ENCODE data around the gene TRPM6.
A peak's percentile ranks its signal among the peaks of the same experiment; 100 is the strongest.

The TRPM6 gene

GRCh38 chr9:74773886-74774479 is 113.7 kb downstream of the TRPM6 start:
- DNase-seq (ENCODE audit: low spot score), result peak; percentile 75

GRCh38 chr9:74772121-74772520 is 115.6 kb downstream of the TRPM6 start:
- DNase-seq (ENCODE audit: low spot score), result no peak

- no peak for DNase-seq (ENCODE audit: low spot score)
Observed at GRCh38 chr9:74771672-74772071, 116.0 kb downstream of the TRPM6 start.

- DNase-seq (ENCODE audit: low spot score), result no peak
Observed at GRCh38 chr9:74771262-74771585, 116.5 kb downstream of the TRPM6 start.

GRCh38 chr9:74770508-74771261 is 117.0 kb downstream of the TRPM6 start:
- DNase-seq (ENCODE audit: low spot score), result peak; percentile 18

GRCh38 chr9:74765481-74765971 is 122.2 kb downstream of the TRPM6 start:
- DNase-seq (ENCODE audit: low spot score), result no peak

GRCh38 chr9:74762950-74763349 is 124.8 kb downstream of the TRPM6 start:
- DNase-seq (ENCODE audit: low spot score), result no peak

GRCh38 chr9:74760031-74760700 is 127.6 kb downstream of the TRPM6 start:
- DNase-seq (ENCODE audit: low spot score), result peak; percentile 95

- no peak for DNase-seq (ENCODE audit: low spot score)
Observed at GRCh38 chr9:74755999-74756398, 131.7 kb downstream of the TRPM6 start.

- peak; percentile 35 for DNase-seq (ENCODE audit: low spot score)
Observed at GRCh38 chr9:74755355-74755754, 132.4 kb downstream of the TRPM6 start.

- peak; percentile 57 for DNase-seq (ENCODE audit: low spot score)
Observed at GRCh38 chr9:74753650-74754049, 134.1 kb downstream of the TRPM6 start.

GRCh38 chr9:74748966-74749365 is 138.8 kb downstream of the TRPM6 start:
- DNase-seq (ENCODE audit: low spot score), result no peak

- DNase-seq (ENCODE audit: low spot score), result peak; percentile 42
Observed at GRCh38 chr9:74742792-74743730, 144.7 kb downstream of the TRPM6 start.

GRCh38 chr9:74742191-74742790 is 145.4 kb downstream of the TRPM6 start:
- DNase-seq (ENCODE audit: low spot score), result no peak

- no peak for DNase-seq (ENCODE audit: low spot score)
Observed at GRCh38 chr9:74736646-74737045, 151.1 kb downstream of the TRPM6 start.

- no peak for DNase-seq (ENCODE audit: low spot score)
Observed at GRCh38 chr9:74735761-74736160, 152.0 kb downstream of the TRPM6 start.

- DNase-seq (ENCODE audit: low spot score), result no peak
Observed at GRCh38 chr9:74729136-74729695, 158.5 kb downstream of the TRPM6 start.

GRCh38 chr9:74728176-74728575 is 159.5 kb downstream of the TRPM6 start:
- no peak for DNase-seq (ENCODE audit: low spot score)

GRCh38 chr9:74726581-74726980 is 161.1 kb downstream of the TRPM6 start:
- DNase-seq (ENCODE audit: low spot score), result peak; percentile 6

- no peak for DNase-seq (ENCODE audit: low spot score)
Observed at GRCh38 chr9:74724317-74724716, 163.4 kb downstream of the TRPM6 start.
